Fibroblast of villous mesenchyme (primary cell): Measurements from ENCODE around the gene PNPLA5. TPM values are rescaled to one million over a fixed set of nuclear protein-coding genes. Genes with fewer than 3 reads are reported as not detected.

ENCODE experiments used
- DNase-seq: peaks from one replicate; pipeline ENCODE4 v3.0.0-alpha.2; 2010; ENCODE audit warnings: low read depth
- H3K4me3 ChIP-seq: 2 replicates; pipeline ENCODE4 v1.5.1; 2011; ENCODE audit warnings: low read depth, mild to moderate bottlenecking, low read length
- total RNA-seq: library from RNA; depleted of rRNA; stranded (reverse); fragments of >200 nt; gene quantifications from 2 replicates; pipeline ENCODE4 v1.2.3, GENCODE V29; 2012
- TF ChIP-seq, protein P1 (sequence below): IDR thresholded peaks from 2 replicates; pipeline ENCODE4 v1.5.1; 2012; ENCODE audit warnings: low read depth, mild to moderate bottlenecking, low read length; ENCODE audit not compliant: insufficient read depth

Gene PNPLA5
- not detected in 2 replicates for total RNA-seq

- TF ChIP-seq, protein P1, sequence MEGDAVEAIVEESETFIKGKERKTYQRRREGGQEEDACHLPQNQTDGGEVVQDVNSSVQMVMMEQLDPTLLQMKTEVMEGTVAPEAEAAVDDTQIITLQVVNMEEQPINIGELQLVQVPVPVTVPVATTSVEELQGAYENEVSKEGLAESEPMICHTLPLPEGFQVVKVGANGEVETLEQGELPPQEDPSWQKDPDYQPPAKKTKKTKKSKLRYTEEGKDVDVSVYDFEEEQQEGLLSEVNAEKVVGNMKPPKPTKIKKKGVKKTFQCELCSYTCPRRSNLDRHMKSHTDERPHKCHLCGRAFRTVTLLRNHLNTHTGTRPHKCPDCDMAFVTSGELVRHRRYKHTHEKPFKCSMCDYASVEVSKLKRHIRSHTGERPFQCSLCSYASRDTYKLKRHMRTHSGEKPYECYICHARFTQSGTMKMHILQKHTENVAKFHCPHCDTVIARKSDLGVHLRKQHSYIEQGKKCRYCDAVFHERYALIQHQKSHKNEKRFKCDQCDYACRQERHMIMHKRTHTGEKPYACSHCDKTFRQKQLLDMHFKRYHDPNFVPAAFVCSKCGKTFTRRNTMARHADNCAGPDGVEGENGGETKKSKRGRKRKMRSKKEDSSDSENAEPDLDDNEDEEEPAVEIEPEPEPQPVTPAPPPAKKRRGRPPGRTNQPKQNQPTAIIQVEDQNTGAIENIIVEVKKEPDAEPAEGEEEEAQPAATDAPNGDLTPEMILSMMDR: no peak
- DNase-seq: no peak
- no peak within 1 kb of the TSS for H3K4me3 ChIP-seq
These were observed at the start of gene PNPLA5 for GRCh38 chr22:43891360-43892182. Gene PNPLA5, minus strand, starts transcription at chr22:43892013. Its CDS starts 133 bp downstream, at chr22:43891880.

DNA sequence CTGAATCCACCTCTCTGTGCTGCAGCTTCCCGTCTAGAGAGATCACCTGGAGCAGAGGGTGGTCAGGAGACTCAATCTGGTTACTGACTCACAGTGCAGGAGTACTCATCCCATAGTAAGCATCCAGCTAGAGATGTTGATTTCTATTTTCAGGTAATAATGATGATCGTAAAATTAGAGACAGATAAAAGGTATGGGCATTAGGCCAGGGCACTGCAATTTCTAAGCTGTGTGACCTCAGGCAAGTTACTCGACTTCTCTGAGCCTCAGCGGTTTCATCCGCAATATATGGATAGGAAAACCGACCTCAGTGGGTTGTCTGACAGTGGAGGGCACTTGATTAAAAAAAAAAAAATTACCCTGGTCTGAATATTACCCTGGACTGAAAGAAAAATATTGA lies 49.6 kb upstream of the PNPLA5 start:
- no peak for DNase-seq
- H3K4me3 ChIP-seq: no peak overlapping the region
- TF ChIP-seq, protein P1: no peak

DNA sequence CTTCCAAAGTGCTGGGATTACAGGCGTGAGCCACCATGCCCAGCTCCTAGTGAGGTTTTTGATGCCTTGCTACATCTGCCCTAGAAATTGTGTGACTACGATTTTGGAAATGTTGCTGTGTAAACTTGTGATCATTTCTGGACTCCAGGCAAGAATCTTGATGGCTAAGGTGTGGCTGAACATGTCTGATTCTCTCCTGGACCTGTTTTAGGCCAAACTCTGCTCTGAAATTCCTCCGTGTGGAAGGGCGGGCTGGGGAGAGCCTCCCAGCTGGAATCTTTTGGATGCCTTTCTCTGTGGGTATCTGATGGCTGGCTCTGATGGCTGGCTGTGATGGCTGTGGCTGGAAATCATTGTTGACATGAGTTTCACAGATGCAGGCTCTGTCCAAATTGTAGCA lies 40.0 kb upstream of the PNPLA5 start:
- no peak for DNase-seq
- no peak overlapping the region for H3K4me3 ChIP-seq
- TF ChIP-seq, protein P1: no peak

DNA sequence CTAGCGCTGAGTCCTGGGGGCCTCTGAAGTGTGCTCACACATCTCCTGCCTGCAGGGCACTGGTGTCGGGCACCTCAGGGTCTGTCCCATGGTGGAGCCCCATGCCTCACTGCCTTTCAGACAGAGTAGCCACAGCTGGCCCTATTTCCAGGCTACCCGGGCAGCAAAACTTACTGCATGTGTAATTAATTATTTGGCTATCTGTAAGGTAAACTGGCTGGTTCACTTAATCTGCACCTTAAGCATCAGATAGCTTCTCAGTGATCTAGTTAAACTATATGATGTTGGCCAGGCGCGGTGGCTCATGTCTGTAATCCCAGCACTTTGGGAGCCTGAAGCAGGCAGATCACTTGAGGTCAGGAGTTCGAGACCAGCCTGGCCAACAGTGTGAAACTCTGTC lies 37.1 kb upstream of the PNPLA5 start:
- TF ChIP-seq, protein P1: no peak
- no peak for DNase-seq
- no peak overlapping the region for H3K4me3 ChIP-seq

- DNase-seq: no peak
These were observed 36.7 kb upstream of the PNPLA5 start for GRCh38 chr22:43928468-43928867.

GRCh38 chr22:43926349-43926710 lies 34.5 kb upstream of the PNPLA5 start:
- no peak for DNase-seq
- TF ChIP-seq, protein P1: no peak
- no peak overlapping the region for H3K4me3 ChIP-seq

More at GRCh38 chr22:43928468-43928867, 36.7 kb upstream of the PNPLA5 start:
- H3K4me3 ChIP-seq: no peak overlapping the region
- TF ChIP-seq, protein P1: no peak
